HG03025 (cell line): ENCODE measurements around the gene SLC22A7.
"Not testable (repeated sequence)": the region's sequence is repeated elsewhere in the genome, so short reads cannot be mapped to it uniquely, and the experiment has no call there.

Source experiments
- ATAC-seq: cut with Tn5 transposase; IDR thresholded peaks from one replicate; pipeline ENCODE4 v1.9.1; 2021; ENCODE audit warnings: mild to moderate bottlenecking, moderate library complexity; ENCODE audit not compliant: unreplicated experiment, low FRiP score

SLC22A7 gene

GRCh38 chr6:43331470-43331869 lies 33.4 kb downstream of the SLC22A7 start:
- no peak for ATAC-seq

- no peak for ATAC-seq
Observed at GRCh38 chr6:43331891-43332290, 33.8 kb downstream of the SLC22A7 start.

GRCh38 chr6:43334466-43335095 lies 36.5 kb downstream of the SLC22A7 start:
- ATAC-seq = no peak

GRCh38 chr6:43335469-43335868 lies 37.4 kb downstream of the SLC22A7 start:
- no peak for ATAC-seq

- ATAC-seq = no peak
Observed at GRCh38 chr6:43336382-43336781, 38.3 kb downstream of the SLC22A7 start.

DNA sequence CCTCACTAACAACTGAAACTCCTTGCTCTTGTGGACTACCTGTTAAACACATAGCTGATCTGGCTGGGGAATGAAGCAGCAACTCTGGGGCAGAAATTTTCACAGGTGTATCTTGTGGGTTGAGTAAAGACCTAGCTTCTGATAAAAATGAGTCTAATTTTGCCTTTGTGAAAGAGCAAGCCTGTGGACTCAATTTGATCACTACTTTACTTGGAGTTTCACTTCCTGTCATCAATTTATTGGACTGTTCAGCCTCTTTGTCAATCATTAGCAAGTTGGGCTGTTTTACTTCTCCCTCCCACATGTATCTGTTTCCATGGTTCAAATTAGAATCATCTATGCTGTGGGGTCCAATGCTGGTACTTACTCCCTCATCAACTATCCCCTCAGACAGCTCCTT lies 40.2 kb downstream of the SLC22A7 start:
- peak; percentile 29 for ATAC-seq

- peak; percentile 76 for ATAC-seq
Observed at GRCh38 chr6:43339168-43339567, 41.1 kb downstream of the SLC22A7 start.

DNA sequence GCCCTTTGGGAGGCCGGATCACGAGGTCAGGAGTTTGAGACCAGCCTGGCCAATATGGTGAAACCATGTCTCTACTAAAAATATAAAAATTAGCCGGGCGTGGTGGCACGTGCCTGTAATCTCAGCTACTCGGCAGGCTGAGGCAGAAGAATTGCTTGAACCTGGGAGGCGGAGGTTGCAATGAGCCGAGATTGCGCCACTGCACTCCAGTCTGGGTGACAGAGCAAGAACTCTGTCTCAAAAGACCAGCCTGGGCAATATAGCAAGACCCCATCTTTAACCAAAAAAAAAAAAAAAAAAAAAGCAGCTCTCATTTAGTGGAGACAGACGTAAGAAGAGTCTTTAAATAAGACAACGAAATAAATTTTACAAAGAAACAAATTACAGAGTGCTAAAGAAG lies 48.2 kb downstream of the SLC22A7 start:
- not testable (repeated sequence) for ATAC-seq

DNA sequence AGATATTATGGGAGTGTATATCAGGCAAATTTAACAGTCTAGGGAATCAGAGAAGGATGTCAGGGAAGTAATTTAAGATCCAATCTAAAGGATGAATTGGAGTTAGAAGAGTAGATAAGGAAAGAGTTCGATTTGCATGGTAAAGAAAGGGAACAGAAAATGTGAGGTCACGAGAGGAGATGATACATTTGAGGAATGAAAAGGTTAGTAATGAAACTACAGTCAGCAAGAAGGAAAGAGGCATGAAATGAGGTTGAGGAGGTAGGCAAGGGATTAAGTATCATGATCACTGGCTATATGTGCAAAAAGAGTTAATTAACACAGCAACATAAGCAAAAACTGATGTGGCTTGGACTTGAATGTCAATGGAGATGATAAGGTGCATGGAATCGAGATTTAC lies 49.0 kb downstream of the SLC22A7 start:
- no peak for ATAC-seq

- no peak for ATAC-seq
Observed at GRCh38 chr6:43347444-43347843, 49.4 kb downstream of the SLC22A7 start.

DNA sequence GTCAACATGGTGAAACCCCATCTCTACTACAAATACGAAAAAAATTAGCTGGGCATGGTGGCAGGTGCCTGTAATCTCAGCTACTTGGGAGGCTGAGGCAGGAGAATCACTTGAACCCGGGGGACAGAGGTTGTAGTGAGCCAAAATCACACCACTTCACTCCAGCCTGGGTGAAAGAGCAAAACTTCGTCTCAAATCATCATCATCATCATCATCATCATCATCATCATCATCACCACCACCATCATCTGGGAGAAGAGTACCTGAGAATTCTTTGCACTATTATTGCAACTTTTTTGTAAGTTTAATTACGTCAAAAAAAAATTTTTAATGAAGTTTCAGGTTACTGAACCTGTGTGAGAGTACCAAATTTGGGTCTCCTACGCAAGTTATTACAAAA lies 53.9 kb downstream of the SLC22A7 start:
- not testable (repeated sequence) for ATAC-seq
